Upper lobe of left lung (tissue), 4 donors: ENCODE data around the gene MORC2.

ENCODE experiments used
- CTCF ChIP-seq, 6 experiments: fragments of 450-650 bp in 4 of 6; fragments of 200-600 bp in 2 of 6; sonication (generic) in 2 of 6; IDR thresholded peaks; one replicate each; pipeline ENCODE4 v1.5.1; 2016 to 2019; ENCODE audit warnings: antibody characterized with exemption in 6 of 6
- POLR2AphosphoS5 ChIP-seq, 2 donors: sonication (generic); formaldehyde crosslinking; IDR thresholded peaks; one replicate each; pipeline ENCODE4 v1.5.1; 2017; ENCODE audit warnings: antibody characterized with exemption in 2 of 2

GRCh38 chr22:30884211-30885000 lies 84.2 kb downstream of the MORC2 start:
- TF ChIP-seq POLR2AphosphoS5 (IDR thresholded peaks at IDR 0.05) (no peak), CTCF (IDR thresholded peaks at IDR 0.05) (no peak)
